CD4-positive, alpha-beta T cell treated with Interleukin-4 for 4 hours (primary cell): ENCODE data around the gene MRPS27.
A peak's percentile ranks its signal among the peaks of the same experiment; 100 is the strongest.
"Not testable (repeated sequence)": the region's sequence is repeated elsewhere in the genome, so short reads cannot be mapped to it uniquely, and the experiment has no call there.

Experiments
- DNase-seq: peaks from one replicate; pipeline ENCODE4 v3.0.0-alpha.2; 2020

MRPS27 gene

DNA sequence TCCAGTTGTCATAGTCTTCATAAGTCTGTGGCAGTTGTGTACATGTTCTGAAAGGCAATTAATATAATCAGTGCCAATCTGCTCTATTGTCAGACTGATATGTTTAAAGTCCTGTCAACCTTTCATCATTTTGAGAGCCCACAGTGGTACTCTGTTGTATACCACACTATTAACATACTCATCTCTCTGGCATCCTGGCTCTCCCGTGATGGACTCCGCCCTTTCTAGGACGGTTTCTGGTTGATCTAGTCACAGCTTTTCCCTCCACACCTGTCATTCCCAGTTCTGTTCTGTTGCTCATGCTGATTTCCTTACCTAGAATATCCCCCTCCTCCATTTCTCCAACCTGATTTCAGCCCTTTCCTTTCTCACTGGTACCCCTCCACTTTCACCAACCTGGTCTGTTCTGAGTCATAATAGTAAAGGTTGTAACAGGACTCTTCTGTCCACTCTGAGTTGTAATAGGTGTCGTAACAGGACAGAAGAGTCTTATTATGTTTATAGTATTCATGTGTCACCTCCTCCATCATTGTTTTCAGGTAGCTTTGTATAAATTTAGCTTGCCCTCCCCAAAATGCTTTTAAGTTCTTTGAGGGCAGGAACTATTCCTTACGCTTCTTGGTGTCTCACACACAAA is 4.3 kb upstream of the MRPS27 start:
- DNase-seq: no peak

- not testable (repeated sequence) for DNase-seq
These were observed 535 bp downstream of the MRPS27 start for GRCh38 chr5:72319435-72319975.

DNA sequence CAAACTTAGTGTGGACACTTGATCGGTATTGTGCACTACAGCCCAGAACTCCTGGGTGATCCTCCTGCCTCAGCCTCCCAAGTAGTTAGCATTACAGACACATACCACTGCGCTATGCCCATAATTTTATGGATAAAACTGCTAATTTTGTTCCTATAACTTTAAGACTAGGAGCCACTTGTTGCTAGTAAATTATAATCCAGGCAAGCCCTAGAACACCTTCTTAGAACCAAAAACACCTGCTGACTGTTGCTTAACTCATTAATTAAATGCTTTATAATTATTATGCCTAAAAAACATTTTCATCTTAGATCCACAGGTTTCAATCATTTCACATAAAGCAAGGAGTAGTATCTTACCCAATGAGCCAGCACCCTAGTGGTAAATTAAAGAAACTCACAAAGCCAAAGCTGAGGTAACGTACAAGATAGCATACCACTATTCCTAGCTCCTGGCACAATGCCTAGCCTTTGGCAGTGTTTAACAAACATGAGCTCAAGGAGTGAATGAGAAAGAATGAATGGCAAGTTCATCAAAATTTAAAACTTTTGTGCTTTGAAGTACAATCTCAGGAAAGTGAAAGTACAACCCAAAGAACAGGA is 5.4 kb downstream of the MRPS27 start:
- no peak for DNase-seq

DNA sequence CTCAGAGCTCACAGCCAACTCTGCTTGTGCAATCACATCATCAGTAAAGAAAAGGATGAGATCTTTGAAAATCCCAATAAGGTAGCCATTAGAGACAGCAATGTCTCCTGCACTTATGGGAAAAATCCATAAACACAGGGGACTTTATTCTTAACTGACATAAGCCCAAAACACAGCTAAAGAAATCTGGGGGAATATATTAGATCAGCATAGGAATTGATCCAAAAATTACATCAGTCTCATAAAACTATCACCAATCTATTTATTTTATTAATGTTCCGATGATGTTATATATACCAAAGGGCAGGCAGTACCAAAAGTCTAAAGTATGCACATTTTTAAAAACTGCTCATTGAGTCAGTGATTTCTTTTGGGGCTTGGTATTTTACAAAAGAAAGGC is 6.9 kb downstream of the MRPS27 start:
- DNase-seq: no peak

DNA sequence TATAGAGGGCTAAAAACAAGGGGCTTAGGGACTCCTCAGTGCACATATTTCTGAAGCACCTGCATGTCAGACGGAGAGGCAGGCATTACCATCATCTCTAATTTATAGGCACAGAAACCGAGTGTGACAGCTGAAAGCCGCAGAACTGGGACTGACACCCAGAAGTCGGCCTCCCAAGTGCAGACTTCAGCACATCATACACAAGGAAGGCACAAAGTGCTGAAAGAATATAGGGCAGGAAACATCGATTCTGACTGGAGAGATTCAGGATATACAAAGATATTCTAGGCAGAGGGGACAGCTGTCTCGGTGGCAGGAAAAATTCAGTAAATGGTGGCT is 11.2 kb downstream of the MRPS27 start:
- no peak for DNase-seq

- DNase-seq: peak; percentile 96
These were observed 11.8 kb downstream of the MRPS27 start for GRCh38 chr5:72307968-72308852.

DNA sequence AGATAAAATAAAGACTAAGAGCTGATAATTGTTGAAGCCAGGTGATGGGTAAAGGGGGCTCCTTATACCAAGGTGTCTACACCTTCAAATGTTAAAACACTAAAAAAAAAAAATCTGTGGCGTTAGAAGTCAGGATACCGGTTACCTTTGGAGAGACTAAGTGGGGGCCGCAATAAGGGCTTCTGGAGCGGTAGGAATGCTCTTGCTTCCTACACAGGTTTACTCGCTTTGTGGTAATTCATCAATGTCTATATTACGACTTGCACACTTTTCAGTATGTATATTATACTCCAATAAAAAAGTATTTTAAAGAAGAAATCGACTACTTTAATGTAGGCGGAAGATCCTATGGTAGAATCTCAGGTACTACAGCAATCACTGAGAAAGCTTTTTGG is 12.5 kb downstream of the MRPS27 start:
- DNase-seq: no peak

DNA sequence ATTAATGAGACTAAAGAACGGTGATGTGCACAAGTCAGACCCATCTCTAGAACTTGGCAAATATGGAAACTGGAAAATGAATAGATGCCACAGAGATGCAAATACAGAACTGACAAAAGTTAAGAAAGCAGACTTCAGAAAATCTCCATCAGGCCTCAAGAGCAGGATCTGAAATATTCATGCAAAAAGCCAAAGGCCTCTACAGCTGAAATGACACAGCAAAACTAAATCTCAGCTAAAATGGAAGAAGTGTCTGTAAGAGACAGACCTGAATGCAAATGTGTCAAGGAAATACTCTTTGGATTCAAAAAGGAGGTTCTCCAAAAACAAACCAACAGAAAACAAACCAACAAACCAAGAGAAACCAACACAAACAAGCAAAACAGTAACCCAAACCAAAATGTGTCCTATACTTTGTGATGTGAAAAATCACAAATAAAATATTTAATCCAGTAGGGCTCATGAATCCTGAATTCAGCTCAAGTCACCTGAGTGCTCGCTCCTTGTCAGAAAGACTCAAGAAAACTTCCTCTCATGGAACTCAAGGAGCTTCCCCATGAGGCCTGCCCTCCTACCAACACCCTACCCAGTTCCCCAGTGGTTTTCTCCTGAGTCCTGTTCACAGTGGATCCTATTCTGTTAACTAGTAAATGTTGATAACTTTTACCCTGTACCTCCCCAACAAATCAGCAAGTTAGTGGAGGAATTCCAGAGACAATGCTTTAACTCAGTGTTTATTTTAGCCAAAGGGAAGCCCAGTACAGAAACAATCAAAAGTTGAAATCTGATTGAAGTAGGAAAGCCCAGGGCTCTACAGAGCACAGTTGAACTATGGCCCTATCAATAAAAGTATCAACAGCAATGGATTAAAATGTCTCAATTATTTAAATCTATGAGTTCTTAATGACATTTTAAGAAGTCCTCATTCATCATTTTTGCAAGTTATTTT is 14.6 kb downstream of the MRPS27 start:
- DNase-seq: no peak

DNA sequence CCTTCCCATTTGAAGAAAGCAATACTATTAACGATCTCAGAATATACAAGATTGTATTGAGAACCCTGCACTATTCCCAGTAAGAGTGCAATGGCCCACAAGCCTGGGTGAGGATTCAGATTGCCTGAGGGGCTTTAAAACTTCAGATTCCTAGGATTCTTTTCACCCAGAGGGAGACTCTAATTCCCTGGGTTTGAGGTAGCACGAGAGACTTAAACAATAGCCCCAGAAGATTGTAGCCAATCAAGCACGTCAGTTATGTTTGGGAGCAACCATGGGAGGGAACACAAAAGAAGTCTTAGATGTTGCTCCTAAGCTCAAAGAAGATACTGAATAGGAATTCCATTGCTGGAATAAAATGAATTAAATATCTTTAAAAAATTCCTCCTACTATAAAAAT is 17.9 kb downstream of the MRPS27 start:
- DNase-seq: no peak

- DNase-seq: no peak
These were observed 18.5 kb downstream of the MRPS27 start for GRCh38 chr5:72301557-72301956.

DNA sequence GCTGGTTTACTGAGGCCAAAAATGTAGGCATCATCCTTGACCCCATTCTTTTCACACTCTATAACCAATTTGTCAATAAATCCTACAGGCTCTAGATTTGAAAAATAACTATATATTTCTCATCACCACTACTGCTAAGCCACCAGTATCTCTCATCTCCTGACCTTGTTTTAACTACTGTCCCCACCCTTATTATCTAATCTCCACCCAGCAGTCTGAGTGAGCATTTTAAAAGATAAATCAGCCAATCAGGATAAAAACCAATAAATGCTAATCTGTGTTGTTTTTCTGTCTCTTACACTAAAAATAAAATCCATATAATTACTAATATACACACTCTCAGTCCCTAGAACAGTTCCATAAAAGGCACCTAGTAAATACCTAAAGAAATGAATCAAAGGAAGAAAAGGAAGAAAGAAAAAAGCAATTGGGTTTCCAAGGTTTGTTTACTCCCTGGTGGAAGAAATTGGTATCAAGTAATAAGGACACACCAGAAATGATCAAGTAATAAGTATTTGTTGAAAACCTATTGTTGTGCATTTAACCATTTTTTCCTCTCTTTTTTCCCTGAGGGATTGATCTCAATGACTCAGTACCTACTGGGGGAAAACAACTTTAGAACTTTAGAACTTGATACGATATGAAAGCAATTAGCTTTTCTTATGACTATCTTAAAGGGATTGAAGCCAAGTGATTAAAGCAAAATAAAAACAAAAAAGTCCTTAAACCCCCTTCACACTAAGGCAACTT is 19.3 kb downstream of the MRPS27 start:
- DNase-seq: no peak

DNA sequence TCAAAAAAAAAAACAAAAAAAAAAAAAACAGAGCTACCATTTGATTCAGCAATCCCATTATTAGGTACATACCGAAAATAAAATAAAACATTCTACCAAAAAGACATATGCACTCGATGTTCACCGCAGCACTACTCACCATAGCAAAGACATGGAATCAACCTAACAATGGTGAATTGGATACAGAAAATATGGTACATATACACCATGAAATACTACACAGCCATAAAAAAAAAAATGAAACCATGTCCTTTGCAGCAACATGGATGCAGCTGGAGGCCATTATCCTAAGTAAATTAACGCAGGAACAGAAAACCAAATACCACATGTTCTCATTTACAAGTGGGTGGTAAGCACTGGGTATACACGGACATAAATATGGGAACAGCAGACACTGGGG is 21.3 kb downstream of the MRPS27 start:
- no peak for DNase-seq

- not testable (repeated sequence) for DNase-seq
These were observed 21.9 kb downstream of the MRPS27 start for GRCh38 chr5:72298136-72298535.

DNA sequence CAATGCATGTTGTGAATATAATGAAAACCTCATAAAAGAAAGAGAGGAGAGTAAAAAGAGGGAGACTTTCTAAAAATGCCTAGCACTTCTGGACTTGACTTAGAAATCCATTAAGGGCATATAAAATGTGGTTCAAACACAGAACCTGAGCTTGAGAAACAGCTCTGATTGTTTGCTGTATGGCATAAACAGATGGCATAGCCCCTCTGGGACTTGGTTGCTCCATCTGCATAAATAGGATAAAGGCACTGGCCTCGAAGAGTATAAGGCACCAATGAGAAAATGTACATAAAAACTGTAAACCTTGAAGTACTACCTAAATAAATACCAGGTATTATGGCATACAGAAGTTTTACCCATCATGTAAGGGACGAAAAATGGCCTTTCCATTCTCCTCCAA is 23.8 kb downstream of the MRPS27 start:
- no peak for DNase-seq

DNA sequence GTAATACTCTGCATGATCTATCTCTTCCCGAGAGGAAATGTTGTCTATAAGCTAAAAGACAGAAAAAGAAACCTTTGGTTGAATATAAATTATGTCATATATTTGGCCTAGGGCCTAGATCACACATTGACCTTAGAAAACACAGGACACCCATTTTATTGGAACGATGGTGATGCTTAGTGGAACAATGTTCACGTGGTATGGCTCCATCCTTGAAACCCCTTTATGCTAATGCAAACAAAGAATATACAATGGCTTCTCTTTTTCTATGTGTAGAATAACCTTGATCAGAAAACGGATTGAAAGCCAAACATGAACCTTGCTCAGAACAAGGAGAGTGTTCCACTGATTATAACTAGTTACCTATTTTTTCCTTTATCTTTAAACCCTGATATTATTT is 24.5 kb downstream of the MRPS27 start:
- no peak for DNase-seq

DNA sequence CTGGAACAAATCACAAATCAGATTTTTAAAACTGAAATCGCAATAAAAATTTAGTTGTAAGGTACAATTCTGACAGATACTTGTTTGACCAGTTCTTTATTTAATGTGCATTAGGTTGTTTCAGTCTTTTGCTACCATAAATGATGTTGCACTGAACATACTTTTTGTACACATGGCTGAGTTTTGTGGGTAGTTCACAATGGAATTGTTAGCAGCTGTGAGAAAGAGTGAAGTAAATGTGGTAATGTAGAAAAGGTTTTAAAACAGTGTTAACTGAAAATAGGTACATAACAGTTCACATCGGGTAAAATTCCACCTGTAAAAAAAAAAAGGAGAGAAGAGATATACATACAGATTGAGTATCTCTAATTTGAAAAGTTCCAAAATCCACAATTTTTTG is 25.6 kb downstream of the MRPS27 start:
- no peak for DNase-seq

DNA sequence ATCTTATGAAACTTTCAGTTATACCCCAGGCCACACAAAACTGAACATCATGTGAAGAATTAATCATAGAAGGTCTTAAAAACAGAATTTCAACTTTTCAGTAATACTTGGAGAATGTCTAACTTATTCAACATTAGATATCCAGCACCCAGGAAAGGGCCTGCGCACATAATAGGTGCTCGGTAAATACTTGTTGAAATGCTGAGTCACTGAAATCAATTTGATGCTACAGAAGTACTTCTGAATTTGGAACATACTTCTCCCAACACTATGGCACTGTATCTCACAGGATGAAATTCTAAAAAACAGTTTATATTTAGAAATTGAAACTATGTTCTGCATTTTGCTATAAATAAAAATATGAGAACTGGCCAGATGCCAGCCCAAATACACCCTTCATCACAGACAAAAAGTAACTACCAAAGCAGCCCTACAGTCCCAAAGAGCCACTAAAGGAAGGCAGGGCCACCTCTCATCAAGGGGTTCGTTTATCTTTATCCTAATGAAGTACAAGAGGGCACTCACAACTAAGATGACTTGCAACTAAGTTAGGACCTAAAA is 26.5 kb downstream of the MRPS27 start:
- no peak for DNase-seq

DNA sequence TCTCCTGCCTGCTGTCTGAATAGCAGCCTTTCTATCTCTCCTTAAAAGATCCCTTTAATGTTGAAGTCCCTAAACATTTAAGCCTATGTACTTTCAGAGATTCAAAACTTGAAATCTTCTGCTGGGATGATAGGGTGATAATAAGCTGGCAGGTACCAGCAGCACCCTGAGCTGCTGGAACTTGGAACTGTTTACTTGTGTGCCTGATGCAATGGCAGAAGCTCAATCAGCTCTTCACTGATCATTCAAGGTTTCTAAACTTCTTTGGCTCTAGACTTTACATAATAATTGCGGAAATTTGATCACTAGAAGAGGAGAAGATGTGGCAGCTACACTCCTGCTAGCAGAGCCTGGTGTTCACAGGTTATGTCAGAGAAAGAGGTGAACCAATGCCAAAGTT is 27.6 kb downstream of the MRPS27 start:
- no peak for DNase-seq

DNA sequence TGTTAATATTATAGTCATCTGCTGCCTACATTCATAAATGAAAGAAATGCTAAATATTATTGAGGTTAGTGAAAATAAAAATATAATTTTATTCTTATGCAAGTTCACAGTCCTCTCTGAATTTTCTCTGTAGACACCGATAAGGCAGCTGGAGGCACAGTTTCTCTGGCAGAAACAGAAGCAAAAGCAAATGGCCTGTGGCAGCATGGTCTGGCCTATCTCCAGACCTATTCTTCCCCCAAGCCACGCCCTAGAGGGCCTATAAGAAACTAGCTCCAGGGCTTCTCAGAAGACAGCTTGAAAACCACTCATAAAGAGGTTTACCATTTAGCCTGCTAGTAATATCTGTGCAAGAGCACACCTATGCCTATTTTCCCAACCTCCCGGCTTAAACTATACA is 28.4 kb downstream of the MRPS27 start:
- DNase-seq: no peak

DNA sequence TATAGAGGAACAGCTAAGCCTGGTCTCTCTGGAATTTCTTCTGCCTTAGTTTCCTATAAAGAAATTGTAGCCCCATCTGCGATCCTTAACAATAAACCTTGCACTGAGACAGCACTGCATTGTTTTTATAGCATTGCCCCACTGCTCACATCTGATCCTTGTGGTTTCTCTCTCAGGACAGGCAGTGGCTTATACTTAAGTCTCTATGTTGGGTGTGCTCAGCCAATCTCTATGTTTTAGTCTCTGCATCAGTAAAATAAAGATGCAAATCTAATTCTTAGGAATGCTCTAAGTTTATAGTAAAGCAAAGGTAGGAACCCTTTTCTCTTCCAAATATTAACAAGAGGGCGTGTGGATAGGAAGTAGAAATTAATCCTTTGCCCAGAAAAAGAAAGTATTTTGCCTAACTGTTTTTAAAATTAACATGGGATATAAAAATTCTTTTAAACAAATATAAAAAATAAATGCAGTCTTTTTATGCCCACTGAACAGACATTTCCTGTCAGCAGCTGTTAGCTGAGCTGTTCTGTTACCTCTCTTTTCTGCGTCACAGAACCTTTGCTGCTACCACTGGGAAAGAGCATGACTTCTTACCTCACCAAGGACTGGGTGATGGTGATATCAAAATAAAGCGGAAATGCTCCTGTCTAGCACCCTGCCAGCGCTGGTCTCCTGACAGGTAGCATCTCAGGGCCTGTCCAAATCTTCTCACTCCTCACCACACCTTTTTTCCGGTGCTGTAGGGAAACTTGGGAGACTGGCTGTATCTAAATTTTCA is 29.5 kb downstream of the MRPS27 start:
- no peak for DNase-seq

DNA sequence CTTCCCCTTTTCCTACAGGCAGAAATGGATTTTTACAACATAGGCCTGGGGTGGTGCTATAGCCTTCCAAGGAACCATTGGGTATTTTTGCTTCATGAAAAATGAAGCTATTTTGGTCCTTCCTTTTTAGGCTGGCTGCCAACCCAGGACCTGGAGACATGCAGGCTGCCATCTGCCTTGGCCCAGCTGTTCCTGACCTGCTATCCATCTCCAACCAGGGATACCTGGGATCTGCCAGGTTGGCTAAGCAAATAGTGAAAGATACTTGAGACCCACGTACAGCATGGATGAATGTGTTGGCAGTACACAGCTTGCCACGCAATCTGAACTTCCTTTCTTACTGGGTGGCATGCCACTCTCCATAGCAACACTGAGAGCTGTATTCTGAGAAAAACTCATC is 31.1 kb downstream of the MRPS27 start:
- DNase-seq: no peak
